ENCODE results near the gene NGLY1.

Gene NGLY1

GRCh38 chr3:25707268-25707926 lies 75.8 kb downstream of the NGLY1 start:
- DNase-seq = no peak

DNA sequence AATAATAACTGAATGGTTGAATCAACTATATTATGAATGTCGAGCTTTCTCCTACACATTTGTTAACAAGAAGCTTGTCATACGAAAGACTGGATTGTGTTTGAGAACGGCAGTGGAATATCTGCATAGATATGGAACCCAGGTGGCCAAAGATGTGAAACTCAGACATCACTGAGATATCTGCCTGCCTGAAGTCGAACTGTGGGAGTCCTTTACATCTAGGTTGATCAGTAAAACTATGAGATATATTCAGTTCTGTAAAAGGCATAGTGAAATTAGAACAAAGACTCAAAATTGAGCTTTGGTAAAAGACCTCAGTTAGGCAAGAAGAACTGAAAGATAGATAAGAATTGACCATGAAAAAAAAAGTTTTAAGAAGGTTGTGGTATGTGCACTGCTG lies 77.0 kb downstream of the NGLY1 start:
- no peak for DNase-seq

DNA sequence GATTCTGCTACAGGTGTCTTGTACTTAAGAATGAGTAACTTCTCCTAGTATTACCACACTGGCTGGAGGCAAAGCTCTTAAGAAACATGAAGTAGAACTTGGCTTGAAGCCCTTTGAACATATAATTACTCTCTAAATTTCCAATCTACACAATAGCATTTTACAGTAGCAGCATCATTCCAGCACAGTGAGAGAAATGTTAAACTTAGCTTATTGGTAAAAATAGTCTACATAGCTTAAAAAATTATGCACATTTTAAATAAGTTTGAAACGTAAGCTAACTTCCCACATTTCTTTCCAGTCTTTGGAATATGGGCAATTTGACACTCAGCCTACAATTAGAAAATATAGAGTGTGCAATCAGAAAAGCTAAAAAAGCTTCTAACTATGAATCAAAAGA lies 85.7 kb downstream of the NGLY1 start:
- no peak for DNase-seq

GRCh38 chr3:25695731-25696420 lies 87.4 kb downstream of the NGLY1 start:
- no peak for DNase-seq

DNA sequence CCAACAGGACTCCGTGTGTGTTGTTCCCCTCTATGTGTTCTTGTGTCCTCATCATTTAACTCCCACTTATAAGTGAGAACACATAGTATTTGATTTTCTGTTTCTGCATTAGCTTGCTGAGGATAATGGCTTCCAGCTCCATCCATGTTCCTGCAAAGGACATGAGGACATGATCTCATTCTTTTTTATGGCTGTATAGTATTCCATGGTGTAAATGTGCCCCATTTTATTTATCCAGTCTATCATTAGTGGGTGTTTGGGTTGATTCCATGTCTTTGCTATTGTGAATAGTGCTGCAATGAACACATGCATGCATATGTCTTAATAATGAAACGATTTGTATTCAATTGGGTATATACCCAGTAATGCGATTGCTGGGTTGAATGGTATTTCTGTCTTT lies 90.0 kb downstream of the NGLY1 start:
- no peak for DNase-seq

DNA sequence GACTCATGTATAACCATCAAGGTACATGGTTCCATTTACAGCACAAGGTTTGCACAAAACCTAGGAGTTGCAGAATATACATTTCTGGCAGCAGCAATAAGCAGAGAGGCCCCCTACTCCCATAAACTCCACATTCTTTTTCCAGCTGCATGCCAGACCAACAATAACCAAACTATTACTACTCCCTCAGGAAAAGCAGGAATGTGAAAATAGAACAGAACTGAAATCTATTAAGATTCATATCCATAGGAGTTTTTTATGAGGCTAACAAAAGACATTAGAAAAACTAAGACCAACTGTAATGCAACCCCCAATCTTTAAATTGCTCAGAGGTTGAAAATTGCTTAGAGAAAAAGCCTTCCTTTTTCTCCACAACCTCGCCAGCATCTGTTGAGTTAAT lies 90.9 kb downstream of the NGLY1 start:
- no peak for DNase-seq

DNA sequence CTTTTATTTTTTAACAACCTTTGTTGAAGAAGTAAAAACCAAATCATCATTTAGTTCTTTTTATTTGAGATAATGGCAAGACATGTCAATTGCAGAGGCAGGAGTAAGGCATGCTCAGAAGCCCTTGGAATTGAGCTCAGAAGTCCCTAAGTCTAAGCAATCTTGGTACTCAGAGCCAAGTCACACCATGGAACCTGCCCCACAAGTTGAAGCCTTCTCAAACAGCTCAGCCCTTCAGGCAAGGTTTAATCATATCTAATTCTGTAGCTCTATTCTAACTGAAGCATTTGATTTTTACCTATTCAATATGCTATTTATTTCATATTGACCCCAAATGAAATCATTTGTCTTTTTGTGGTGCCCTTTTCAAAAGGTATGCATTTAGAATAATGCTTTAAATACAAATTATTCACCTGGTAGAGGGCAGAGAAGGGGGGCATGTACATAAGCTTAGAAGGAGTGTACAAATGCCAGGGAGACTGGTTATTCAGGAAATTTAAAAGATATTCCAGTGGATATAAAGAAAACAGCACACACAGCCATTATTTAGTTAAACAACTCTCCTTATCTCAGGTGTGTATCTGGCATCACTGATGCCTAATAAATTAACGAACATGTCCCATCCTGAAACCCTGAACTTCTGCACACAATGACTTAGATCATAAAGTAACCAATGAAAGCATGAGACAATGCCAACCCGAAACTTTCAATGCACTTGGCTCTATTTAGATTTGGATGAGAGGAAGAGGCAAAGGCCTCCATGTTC lies 92.3 kb downstream of the NGLY1 start:
- DNase-seq = no peak

DNA sequence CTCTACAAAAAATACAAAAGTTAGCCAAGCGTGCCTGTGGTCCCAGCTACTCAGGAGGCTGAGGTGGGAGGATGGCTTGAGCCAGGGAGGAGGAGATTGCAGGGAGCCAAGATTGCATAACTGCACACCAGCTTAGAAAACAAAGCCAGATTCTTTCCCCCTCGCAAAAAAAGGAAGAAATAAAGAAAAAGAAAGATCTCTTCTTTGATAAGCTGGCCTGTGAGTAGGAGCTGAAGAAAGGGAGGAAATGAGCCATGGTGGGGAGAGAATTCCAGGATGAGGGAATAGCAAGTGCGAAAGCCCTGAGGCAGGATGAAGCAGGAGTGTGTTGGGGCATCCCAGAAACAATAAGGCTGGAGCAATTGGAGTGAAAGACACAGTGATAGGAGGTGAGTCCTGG lies 94.0 kb downstream of the NGLY1 start:
- no peak for DNase-seq

DNA sequence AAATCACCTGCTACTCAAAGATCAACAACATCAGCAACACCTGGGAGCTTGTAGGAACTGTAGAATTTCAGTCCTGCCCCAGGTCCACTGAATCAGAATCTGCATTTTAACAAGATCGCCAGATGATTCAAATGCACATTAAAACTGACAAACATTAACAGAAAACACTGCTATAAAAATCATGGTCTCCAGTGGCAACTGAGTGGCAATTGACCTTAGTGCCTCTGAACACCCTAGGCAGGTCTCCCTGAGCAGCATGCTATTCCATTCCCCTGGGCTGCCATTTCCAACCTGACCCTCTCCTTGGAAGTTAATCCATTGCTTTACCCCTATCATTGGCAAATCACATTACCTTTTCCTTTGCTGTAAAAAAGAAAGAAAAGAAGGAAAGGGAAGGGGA lies 95.5 kb downstream of the NGLY1 start:
- no peak for DNase-seq

DNA sequence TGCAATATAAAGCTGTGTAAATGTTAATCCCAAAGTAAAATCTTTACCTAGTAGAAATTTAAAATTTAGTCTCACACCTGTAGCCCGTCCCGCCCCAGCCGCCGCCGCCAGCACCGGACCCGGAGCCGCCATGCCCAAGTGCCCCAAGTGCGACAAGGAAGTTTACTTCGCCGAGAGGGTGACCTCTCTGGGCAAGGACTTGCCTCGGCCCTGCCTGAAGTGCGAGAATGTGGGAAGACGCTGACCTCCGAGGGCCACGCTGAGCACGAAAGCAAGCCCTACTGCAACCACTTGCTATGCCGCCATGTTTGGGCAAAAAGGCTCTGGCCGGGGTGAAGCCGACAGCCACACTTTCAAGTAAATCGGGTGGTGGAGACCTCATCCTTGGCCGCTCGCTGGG lies 96.5 kb downstream of the NGLY1 start:
- no peak for DNase-seq

DNA sequence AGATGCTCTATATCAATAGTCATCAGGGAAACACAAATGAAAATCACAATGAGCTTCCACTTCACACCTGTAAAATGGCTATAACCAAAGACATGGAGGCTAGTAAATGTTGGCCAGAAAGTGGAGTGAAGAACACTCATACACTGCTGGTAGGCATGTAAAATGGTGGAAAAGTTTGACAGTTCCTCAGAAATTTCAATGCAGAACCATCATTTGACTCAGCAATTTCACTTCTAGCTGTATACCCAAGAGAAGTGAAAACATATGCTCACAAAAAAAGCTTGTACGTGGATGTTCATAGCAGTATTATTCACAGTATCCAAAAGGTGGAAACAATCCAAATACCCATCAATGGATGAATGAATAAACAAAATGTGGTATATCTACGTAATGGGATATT lies 99.4 kb downstream of the NGLY1 start:
- DNase-seq = no peak

DNA sequence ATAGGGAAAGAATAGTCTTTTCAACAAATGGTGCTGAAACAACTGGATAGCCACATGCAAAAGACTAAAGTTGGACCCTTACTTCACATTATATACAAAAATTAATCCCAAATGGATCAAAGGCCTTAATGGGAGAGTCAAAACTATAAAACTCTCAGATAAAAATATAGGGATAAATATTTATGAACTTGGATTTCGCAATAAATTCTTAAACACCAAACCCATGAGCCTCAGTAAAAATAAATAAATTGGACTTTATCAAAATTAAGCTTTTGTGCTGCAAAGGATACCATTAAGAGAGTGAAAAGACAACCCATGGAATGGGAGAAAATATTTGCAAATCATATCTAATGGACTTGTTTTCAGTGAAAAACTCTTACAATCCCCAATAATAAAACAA lies 99.8 kb downstream of the NGLY1 start:
- DNase-seq = no peak

DNA sequence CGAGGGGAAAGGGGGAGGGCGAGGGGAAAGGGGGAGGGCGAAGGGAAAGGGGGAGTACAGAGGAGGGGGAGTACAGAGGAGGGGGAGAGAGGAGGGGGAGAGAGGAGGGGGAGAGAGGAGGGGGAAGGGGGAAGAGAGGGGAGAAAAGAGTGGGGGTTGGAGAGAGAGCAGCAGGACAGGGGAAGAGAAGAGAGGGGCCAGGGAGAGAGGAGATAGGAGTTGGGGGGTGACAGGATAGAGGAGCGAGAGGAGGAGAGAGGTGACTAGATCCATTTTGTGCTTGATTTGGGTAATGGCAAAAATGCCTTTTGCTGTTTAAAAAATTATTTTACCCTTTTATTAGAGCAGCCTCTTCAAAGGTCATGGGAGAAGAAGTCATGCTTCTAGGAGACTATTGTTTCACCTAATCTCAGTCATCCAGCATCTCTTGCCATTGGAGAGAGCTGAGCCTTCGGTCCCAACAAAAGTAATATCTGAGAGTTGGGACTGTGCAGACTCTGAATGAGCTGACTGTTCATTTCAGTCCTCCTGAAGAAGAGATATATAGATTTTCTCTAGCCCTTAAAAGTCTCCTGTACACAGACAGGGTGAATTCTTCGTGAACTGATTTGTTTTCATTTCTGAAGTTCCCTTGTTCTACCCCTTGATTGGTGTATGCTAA lies 103.5 kb downstream of the NGLY1 start:
- DNase-seq = no peak

- no peak for DNase-seq
Measured at GRCh38 chr3:25679166-25679565, 104.1 kb downstream of the NGLY1 start.

DNA sequence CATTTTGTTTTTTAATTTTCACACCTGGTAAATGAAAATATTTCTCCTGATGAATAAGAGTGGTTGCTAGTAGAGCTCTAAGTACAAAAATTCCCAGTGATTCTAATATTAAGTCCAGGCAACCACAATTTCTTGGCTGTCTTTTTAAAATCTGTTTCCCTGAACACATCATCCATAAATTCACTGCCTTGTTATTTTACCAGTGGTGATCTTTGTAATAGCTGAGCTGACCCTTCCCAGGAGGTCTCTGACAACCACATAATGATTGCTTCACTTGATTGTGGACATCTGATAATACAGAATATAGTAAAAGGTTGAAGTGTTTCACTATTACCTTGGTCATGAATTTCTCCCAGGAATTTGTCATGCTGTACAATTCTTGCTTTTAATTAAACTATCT lies 104.7 kb downstream of the NGLY1 start:
- DNase-seq = no peak

DNA sequence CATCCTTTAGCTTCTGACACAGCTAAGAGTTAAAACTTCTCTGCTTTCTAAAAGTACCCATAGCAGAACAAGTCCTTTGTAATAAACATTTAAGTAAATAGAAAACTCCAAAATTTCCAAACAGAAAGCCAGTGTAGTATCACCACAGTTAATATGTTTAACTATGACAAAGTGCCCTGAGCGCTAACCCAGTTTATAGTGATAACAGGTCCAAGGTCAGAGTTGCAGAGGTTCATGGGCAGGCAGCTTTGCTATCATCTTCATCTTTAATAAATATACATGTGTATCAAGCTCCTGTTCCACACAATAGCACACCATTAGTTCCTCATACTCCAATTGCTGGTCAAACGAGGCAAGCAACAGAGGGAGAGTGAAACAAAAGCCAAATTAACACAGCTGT lies 106.1 kb downstream of the NGLY1 start:
- DNase-seq = no peak

- DNase-seq = no peak
Measured at GRCh38 chr3:25674670-25675069, 108.6 kb downstream of the NGLY1 start.

DNA sequence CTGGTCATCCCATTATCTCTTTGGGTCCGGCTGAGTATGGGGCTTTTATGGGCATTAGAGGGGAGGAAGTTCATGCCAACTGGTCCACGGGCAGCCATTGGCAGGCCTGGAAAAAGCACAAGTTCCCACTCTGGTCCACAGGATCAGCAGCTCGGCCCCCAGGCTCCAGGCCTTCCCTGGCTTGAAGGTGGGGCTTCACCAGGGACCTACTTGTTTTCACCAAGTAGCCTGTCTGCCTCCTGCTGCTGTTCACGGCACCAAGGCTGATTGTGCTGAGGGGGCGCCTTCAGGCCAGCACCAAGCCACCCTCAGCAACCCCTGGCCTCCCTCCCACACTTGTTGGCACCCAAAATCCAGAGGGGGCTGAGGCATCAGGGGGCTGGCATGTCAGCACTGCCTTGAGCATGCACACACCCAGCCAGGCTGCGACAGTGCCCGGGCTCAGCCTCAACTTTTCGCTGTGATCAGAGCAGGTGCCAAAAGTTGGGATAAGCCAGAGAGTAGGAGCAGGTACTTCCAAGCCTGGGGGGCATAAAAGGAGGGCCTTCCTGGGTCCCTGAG lies 109.4 kb downstream of the NGLY1 start:
- DNase-seq = no peak

All from SW 1271 (cell line).